K562 (cell line): ENCODE measurements around the gene WDR81. TPM values are rescaled to one million over a fixed set of nuclear protein-coding genes. Genes with fewer than 3 reads are reported as not detected.
A peak's percentile ranks its signal among the peaks of the same experiment; 100 is the strongest.

Experiments
- BHLHE40 ChIP-seq: IDR thresholded peaks from 2 replicates; pipeline ENCODE4 v1.6.1; 2011; ENCODE audit warnings: low read length, improper control_type of control experiment
- CHD2 ChIP-seq: IDR thresholded peaks from 2 replicates; pipeline ENCODE4 v1.6.1; 2011; ENCODE audit warnings: low read depth, low read length
- CREM ChIP-seq: IDR thresholded peaks from 2 replicates; pipeline ENCODE4 v1.6.1; 2014; ENCODE audit warnings: antibody characterized with exemption, low read depth
- ETV1 ChIP-seq: fragments of 450-650 bp; conservative IDR thresholded peaks from 2 replicates; pipeline ENCODE4 v1.6.1; 2016; ENCODE audit warnings: missing genetic modification characterization, control low read depth, low read depth, missing compliant biosample characterization
- GABPB1 ChIP-seq: sonication (generic); formaldehyde crosslinking; IDR thresholded peaks from 2 replicates; pipeline ENCODE4 v1.8.0; 2022; ENCODE audit warnings: mild to moderate bottlenecking, missing genetic modification reagents
- HDAC3 ChIP-seq: fragments of 450-650 bp; IDR thresholded peaks from 2 replicates; pipeline ENCODE4 v1.6.1; 2018; ENCODE audit warnings: borderline replicate concordance, mild to moderate bottlenecking, moderate library complexity; ENCODE audit not compliant: partially characterized antibody
- HOXB6 ChIP-seq: fragments of 250-450 bp; sonication (Bioruptor Pico); IDR thresholded peaks from 2 replicates; pipeline ENCODE4 v1.5.1; 2022; ENCODE audit warnings: mild to moderate bottlenecking, borderline replicate concordance
- ILF3 ChIP-seq: fragments of 450-650 bp; IDR thresholded peaks from 2 replicates; pipeline ENCODE4 v1.6.1; 2018; ENCODE audit warnings: antibody characterized with exemption, mild to moderate bottlenecking, moderate library complexity, borderline replicate concordance
- KAT8 ChIP-seq: fragments of 450-650 bp; IDR thresholded peaks from 2 replicates; pipeline ENCODE4 v1.6.1; 2016; ENCODE audit warnings: low read depth, mild to moderate bottlenecking
- MAZ ChIP-seq, 2 experiments: fragments of 450-650 bp in 1 of 2; sonication (generic) in 1 of 2; formaldehyde crosslinking; IDR thresholded peaks in 1 of 2; conservative IDR thresholded peaks in 1 of 2; 2 replicates each; pipeline versions ENCODE4 v1.4.0 to v1.5.0; 2020; ENCODE audit warnings: mild to moderate bottlenecking in 1 of 2, missing genetic modification reagents in 1 of 2
- NCOA1 ChIP-seq: fragments of 450-650 bp; IDR thresholded peaks from 2 replicates; pipeline ENCODE4 v1.6.1; 2016; ENCODE audit warnings: low read depth
- NCOA2 ChIP-seq, 2 experiments: fragments of 450-650 bp; IDR thresholded peaks; 2 replicates each; pipeline ENCODE4 v1.6.1; 2018; ENCODE audit warnings: mild to moderate bottlenecking in 2 of 2, moderate library complexity in 1 of 2; ENCODE audit not compliant: partially characterized antibody in 2 of 2
- SREBF2 ChIP-seq: sonication (generic); formaldehyde crosslinking; IDR thresholded peaks from 2 replicates; pipeline ENCODE4 v1.4.0; 2020; ENCODE audit warnings: mild to moderate bottlenecking, missing genetic modification reagents
- SRSF9 ChIP-seq: fragments of 200-400 bp; formaldehyde crosslinking; IDR thresholded peaks from 2 replicates; pipeline ENCODE4 v1.6.1; 2017; ENCODE audit warnings: low read depth, low read length, borderline replicate concordance
- STAG1 ChIP-seq: sonication (generic); formaldehyde crosslinking; IDR thresholded peaks from 2 replicates; pipeline ENCODE4 v1.5.0; 2020; ENCODE audit warnings: missing genetic modification reagents, borderline replicate concordance
- TBP ChIP-seq: optimal IDR thresholded peaks from 2 replicates; pipeline ENCODE3; 2011; ENCODE audit warnings: low read depth, low read length, improper control_type of control experiment
- TCF3 ChIP-seq: sonication (generic); formaldehyde crosslinking; IDR thresholded peaks from 2 replicates; pipeline ENCODE4 v1.4.0; 2020; ENCODE audit warnings: mild to moderate bottlenecking, missing genetic modification reagents
- TCF7 ChIP-seq: sonication (generic); IDR thresholded peaks from 2 replicates; pipeline ENCODE4 v1.6.1; 2016; ENCODE audit warnings: antibody characterized with exemption, borderline replicate concordance
- ZFPM2 ChIP-seq: fragments of 250-450 bp; sonication (Bioruptor Pico); IDR thresholded peaks from 2 replicates; pipeline ENCODE4 v1.5.1; 2022; ENCODE audit warnings: mild to moderate bottlenecking
- ZNF274 ChIP-seq: IDR thresholded peaks from 2 replicates; pipeline ENCODE4 v1.6.1; 2011; ENCODE audit warnings: low read depth, mild to moderate bottlenecking, low read length, moderate library complexity, borderline replicate concordance
- ZNF589 ChIP-seq: fragments of 200-800 bp; sonication (Bioruptor generic); IDR thresholded peaks from 2 replicates; pipeline ENCODE4 v1.6.1; 2016; ENCODE audit warnings: low read depth, missing genetic modification characterization, missing compliant biosample characterization
- ZNF785 ChIP-seq: fragments of 250-450 bp; sonication (Bioruptor Pico); IDR thresholded peaks from 2 replicates; pipeline ENCODE4 v1.4.0; 2020; ENCODE audit warnings: mild to moderate bottlenecking
- polyA plus RNA-seq, 8 experiments: library from polyadenylated mRNA; depleted of rRNA in 4 of 8; stranded (reverse) in 5 of 8; unstranded in 3 of 8; fragments of >200 nt; fragmentation: Nextera tagmentation in 2 of 8; fragmentation: Illumina TruSeq in 1 of 8; extraction: Ambion mirVana in 2 of 8; extraction: Trizol in 1 of 8; gene quantifications; 2 replicates each; pipeline versions ENCODE4 v1.2.1 to v1.2.3, GENCODE V29; 2011 to 2014; ENCODE audit warnings: inconsistent platforms in 1 of 8, missing spikeins in 1 of 8
- total RNA-seq, 7 experiments: library from RNA; depleted of rRNA in 6 of 7; stranded (reverse); fragments of >200 nt in 6 of 7; fragmentation: Illumina TruSeq in 2 of 7; extraction: Trizol in 2 of 7; gene quantifications; 2 replicates each; pipeline versions ENCODE4 v1.2.1 to v1.2.3, GENCODE V29; 2011 to 2021; ENCODE audit warnings: low replicate concordance in 1 of 7
- TF ChIP-seq, protein P1 (sequence below): fragments of 250-450 bp; sonication (Bioruptor Pico); IDR thresholded peaks from 2 replicates; pipeline ENCODE4 v1.4.0; 2020; ENCODE audit warnings: mild to moderate bottlenecking, moderate library complexity
- TF ChIP-seq, protein P2 (sequence below): sonication (generic); formaldehyde crosslinking; IDR thresholded peaks from 2 replicates; pipeline ENCODE4 v1.8.1; 2023; ENCODE audit warnings: mild to moderate bottlenecking, missing genetic modification reagents, moderate library complexity
- TF ChIP-seq, protein P3 (sequence below): sonication (generic); formaldehyde crosslinking; IDR thresholded peaks from 2 replicates; pipeline ENCODE4 v1.8.0; 2022; ENCODE audit warnings: mild to moderate bottlenecking, missing genetic modification reagents

Gene WDR81
- total and polyA plus RNA-seq, 9 of the 15 experiments (the other 6 are each of a cell fraction or from before 2014, with no cell fraction given): 0.01 to 17.1 (median 3.3) TPM

DNA sequence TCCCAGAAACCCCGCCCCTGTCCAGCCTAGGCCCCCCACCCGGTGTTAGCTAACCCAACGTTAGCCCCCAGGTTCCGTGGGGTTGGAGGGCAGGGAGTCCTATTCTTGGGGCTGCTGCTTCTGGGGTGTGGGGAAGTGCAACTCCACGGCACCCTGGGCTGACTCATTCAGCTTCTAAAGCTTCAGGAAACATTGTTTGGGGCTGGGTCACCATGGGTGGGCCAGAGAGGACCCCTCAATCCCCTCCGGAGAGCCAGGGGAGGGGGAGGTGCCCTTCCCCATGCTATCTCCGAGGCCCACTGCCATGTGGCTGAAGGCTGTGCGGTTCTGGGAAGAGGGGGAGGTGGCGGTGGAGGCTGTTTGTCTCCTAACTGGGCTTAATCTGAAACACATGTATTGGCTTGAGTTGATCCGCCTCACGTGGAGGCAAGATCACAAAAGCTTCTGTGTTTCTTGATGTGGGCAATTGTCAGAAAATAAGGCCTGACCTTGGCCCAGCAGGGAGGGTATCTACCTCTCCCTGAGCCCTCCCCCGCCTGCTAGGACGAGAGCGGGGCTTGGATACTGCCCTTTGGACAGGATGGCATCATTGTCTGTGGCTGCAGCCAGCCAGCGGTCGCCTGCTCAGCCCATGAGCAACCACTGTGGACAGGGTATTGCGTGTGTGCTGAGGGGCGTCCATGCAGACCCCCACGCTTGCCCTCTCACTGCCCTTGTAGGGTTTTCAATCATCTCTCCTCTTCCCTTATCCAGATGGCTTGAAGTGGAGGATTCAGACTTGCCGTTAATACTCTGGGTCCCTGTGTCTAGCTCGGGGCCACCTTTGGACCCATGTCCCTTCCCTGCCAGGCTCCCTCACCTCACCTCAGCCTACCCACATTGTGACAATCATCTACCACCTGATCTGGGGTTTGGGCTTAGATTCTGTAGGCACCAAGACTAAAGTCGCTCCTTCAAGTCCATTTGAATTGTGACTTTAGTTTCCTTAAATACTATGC, 38.7 kb downstream of the WDR81 start (continued):
- TF ChIP-seq ILF3: no peak
- TF ChIP-seq KAT8: no peak
- peak; percentile 37; the same call in 1 of the 2 replicates for TF ChIP-seq STAG1 (CRISPR knock-in tag)
- TF ChIP-seq HOXB6: no peak
- no peak for TF ChIP-seq TCF7
- no peak for TF ChIP-seq NCOA2 (IDR thresholded peaks at IDR 0.05; ENCODE audit: partially characterized antibody in 2 of 2)
- TF ChIP-seq TBP: peak; percentile 22
- TF ChIP-seq, protein P1, sequence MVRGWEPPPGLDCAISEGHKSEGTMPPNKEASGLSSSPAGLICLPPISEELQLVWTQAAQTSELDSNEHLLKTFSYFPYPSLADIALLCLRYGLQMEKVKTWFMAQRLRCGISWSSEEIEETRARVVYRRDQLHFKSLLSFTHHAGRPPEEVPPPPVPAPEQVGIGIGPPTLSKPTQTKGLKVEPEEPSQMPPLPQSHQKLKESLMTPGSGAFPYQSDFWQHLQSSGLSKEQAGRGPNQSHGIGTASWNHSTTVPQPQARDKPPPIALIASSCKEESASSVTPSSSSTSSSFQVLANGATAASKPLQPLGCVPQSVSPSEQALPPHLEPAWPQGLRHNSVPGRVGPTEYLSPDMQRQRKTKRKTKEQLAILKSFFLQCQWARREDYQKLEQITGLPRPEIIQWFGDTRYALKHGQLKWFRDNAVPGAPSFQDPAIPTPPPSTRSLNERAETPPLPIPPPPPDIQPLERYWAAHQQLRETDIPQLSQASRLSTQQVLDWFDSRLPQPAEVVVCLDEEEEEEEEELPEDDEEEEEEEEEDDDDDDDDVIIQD (CRISPR knock-in tag): no peak
- TF ChIP-seq ZNF589 (CRISPR knock-in tag): 0 out of 2 replicates have a peak, but pooled peaks have one; percentile 49
- TF ChIP-seq ZNF785: no peak
- TF ChIP-seq ETV1: no peak
- no peak for TF ChIP-seq SREBF2 (CRISPR knock-in tag)
- TF ChIP-seq, protein P2, sequence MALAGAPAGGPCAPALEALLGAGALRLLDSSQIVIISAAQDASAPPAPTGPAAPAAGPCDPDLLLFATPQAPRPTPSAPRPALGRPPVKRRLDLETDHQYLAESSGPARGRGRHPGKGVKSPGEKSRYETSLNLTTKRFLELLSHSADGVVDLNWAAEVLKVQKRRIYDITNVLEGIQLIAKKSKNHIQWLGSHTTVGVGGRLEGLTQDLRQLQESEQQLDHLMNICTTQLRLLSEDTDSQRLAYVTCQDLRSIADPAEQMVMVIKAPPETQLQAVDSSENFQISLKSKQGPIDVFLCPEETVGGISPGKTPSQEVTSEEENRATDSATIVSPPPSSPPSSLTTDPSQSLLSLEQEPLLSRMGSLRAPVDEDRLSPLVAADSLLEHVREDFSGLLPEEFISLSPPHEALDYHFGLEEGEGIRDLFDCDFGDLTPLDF (CRISPR knock-in tag): no peak
- TF ChIP-seq HDAC3: no peak
- peak; percentile 66 for TF ChIP-seq TCF3 (CRISPR knock-in tag)
- no peak for TF ChIP-seq ZFPM2 (CRISPR knock-in tag)
- peak; percentile 83 for TF ChIP-seq BHLHE40
- no peak for TF ChIP-seq SRSF9
- TF ChIP-seq MAZ (CRISPR knock-in tag; conservative IDR thresholded peaks at IDR 0.05 in 1 of 2, IDR thresholded peaks at IDR 0.05 in 1 of 2): 0 out of 4 replicates have a peak, but pooled peaks have one; percentile 19 to 33
- TF ChIP-seq NCOA1: no peak
- TF ChIP-seq CHD2: no peak
- TF ChIP-seq ZNF274: no peak
- peak; percentile 8; the same call in 1 of the 2 replicates for TF ChIP-seq CREM
- 0 out of 2 replicates have a peak, but pooled peaks have one; percentile 33 for TF ChIP-seq GABPB1 (CRISPR knock-in tag)
- TF ChIP-seq, protein P3, sequence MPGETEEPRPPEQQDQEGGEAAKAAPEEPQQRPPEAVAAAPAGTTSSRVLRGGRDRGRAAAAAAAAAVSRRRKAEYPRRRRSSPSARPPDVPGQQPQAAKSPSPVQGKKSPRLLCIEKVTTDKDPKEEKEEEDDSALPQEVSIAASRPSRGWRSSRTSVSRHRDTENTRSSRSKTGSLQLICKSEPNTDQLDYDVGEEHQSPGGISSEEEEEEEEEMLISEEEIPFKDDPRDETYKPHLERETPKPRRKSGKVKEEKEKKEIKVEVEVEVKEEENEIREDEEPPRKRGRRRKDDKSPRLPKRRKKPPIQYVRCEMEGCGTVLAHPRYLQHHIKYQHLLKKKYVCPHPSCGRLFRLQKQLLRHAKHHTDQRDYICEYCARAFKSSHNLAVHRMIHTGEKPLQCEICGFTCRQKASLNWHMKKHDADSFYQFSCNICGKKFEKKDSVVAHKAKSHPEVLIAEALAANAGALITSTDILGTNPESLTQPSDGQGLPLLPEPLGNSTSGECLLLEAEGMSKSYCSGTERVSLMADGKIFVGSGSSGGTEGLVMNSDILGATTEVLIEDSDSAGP: no peak
